Colonic mucosa (tissue), 4 donors: Measurements from ENCODE around the gene DKKL1. TPM values are rescaled to one million over a fixed set of nuclear protein-coding genes. Genes with fewer than 3 reads are reported as not detected.

Experiments used
- DNase-seq: peaks from one replicate; pipeline ENCODE4 v3.0.0-alpha.2; 2020
- H3K27ac ChIP-seq: fragments of 200-600 bp; one replicate; pipeline ENCODE4 v1.8.0; 2021
- H3K27me3 ChIP-seq: fragments of 200-600 bp; one replicate; pipeline ENCODE4 v1.8.0; 2021
- H3K36me3 ChIP-seq: fragments of 200-600 bp; one replicate; pipeline ENCODE4 v1.8.0; 2021
- H3K4me1 ChIP-seq: fragments of 200-600 bp; one replicate; pipeline ENCODE4 v1.8.0; 2021; ENCODE audit warnings: mild to moderate bottlenecking
- H3K4me3 ChIP-seq: fragments of 200-600 bp; one replicate; pipeline ENCODE4 v1.8.0; 2021
- H3K9ac ChIP-seq, 2 donors: one replicate each; pipeline ENCODE4 v1.7.0; 2013; ENCODE audit warnings: control low read depth in 2 of 2, low read depth in 2 of 2, low read length in 2 of 2
- H3K9me3 ChIP-seq: fragments of 200-600 bp; one replicate; pipeline ENCODE4 v1.8.0; 2021
- CTCF ChIP-seq: fragments of 200-600 bp; IDR thresholded peaks from one replicate; pipeline ENCODE4 v1.8.0; 2022; ENCODE audit warnings: antibody characterized with exemption, mild to moderate bottlenecking
- intact Hi-C: fragments of 100-400 bp; cut with DNase I; formaldehyde crosslinking; loops from one replicate; pipeline ENCODE4 v1.14.1; 2022
- total RNA-seq, 2 donors: library from RNA; stranded (reverse); fragmentation: NEBNext Ultra II Directional in 1 of 2; extraction: Animal tissue kit (Norgen Biotek cat#: 25700) in 1 of 2; gene quantifications; one replicate each; pipeline ENCODE4 v1.2.1, GENCODE V29; 2021
- donor health status: healthy.
- donor health status: DM: no; HTN: no; CAD: no.
- donor health status: DM: no; HTN: no; CAD: no.

DKKL1 gene
- total RNA-seq, 2 donors from 2014 or later = not detected

- H3K9me3 ChIP-seq = no peaks in the 10 kb centered on the region
- no peaks in the 10 kb centered on the region for H3K36me3 ChIP-seq
- no peak overlapping the region for H3K27ac ChIP-seq
- DNase-seq = no peak
- intact Hi-C loops = loop anchor here (2.0 kb wide), 1 partner anchor 49 kb away; no protein-coding TSS in a partner anchor
- H3K27me3 ChIP-seq = no peaks in the 10 kb centered on the region
- no peak for TF ChIP-seq CTCF
- no peak overlapping the region for H3K9ac ChIP-seq
- no peaks in the 10 kb centered on the region for H3K4me1 ChIP-seq
- no peak overlapping the region for H3K4me3 ChIP-seq
Measured at GRCh38 chr19:49393881-49394280, 30.2 kb downstream of the DKKL1 start.

GRCh38 chr19:49395581-49396407, 32.1 kb downstream of the DKKL1 start:
- TF ChIP-seq CTCF = no peak
- no peaks in the 10 kb centered on the region for H3K36me3 ChIP-seq
- no peak overlapping the region for H3K9ac ChIP-seq
- no peak for DNase-seq
- no peak overlapping the region for H3K27ac ChIP-seq
- intact Hi-C loops = no loop called here
- H3K4me1 ChIP-seq = no peaks in the 10 kb centered on the region
- no peaks in the 10 kb centered on the region for H3K9me3 ChIP-seq
- H3K27me3 ChIP-seq = no peaks in the 10 kb centered on the region
- no peak overlapping the region for H3K4me3 ChIP-seq

- intact Hi-C loops = no loop called here
- Histone ChIP-seq H3K36me3 (no peaks in the 10 kb centered on the region), H3K27ac (no peak overlapping the region), H3K9ac (no peak overlapping the region), H3K27me3 (no peaks in the 10 kb centered on the region), H3K4me1 (no peaks in the 10 kb centered on the region), H3K4me3 (no peak overlapping the region), H3K9me3 (no peaks in the 10 kb centered on the region)
- DNase-seq = no peak
- TF ChIP-seq CTCF = no peak
Measured at GRCh38 chr19:49396738-49397505, 33.2 kb downstream of the DKKL1 start.

- TF ChIP-seq CTCF = no peak
- Histone ChIP-seq H3K27ac (no peak overlapping the region), H3K27me3 (no peaks in the 10 kb centered on the region), H3K36me3 (no peaks in the 10 kb centered on the region), H3K4me1 (no peaks in the 10 kb centered on the region), H3K4me3 (no peak overlapping the region), H3K9me3 (no peaks in the 10 kb centered on the region), H3K9ac (no peak overlapping the region)
- DNase-seq = no peak
- intact Hi-C loops = no loop called here
Measured at GRCh38 chr19:49398001-49398615, 34.4 kb downstream of the DKKL1 start.

- Histone ChIP-seq H3K9me3 (no peaks in the 10 kb centered on the region), H3K4me1 (no peaks in the 10 kb centered on the region), H3K9ac (no peak overlapping the region), H3K27me3 (no peaks in the 10 kb centered on the region), H3K36me3 (no peaks in the 10 kb centered on the region), H3K27ac (no peak overlapping the region), H3K4me3 (no peak overlapping the region)
- no peak for DNase-seq
- intact Hi-C loops = no loop called here
- no peak for TF ChIP-seq CTCF
Measured at GRCh38 chr19:49398931-49399330, 35.3 kb downstream of the DKKL1 start.
